H1 (cell line): ENCODE results near the gene BASP1.

Experiments
- CHD2 ChIP-seq: IDR thresholded peaks from 2 replicates; pipeline ENCODE4 v1.6.1; 2012; ENCODE audit warnings: low read length, improper control_type of control experiment
- EP300 ChIP-seq, 2 experiments: IDR thresholded peaks; 1 replicate in 1 of 2; 2 replicates in 1 of 2; pipeline ENCODE4 v1.6.1; 2011 to 2012; ENCODE audit warnings: low read depth in 2 of 2, low read length in 2 of 2, mild to moderate bottlenecking in 2 of 2, borderline replicate concordance in 1 of 2, inconsistent platforms in 1 of 2, moderate library complexity in 1 of 2
- EZH2 ChIP-seq: fragments of 200-600 bp; sonication (generic); IDR thresholded peaks from 2 replicates; pipeline ENCODE4 v1.7.1; 2012; ENCODE audit warnings: low read depth, mild to moderate bottlenecking, moderate library complexity, low read length, inconsistent platforms; ENCODE audit not compliant: severe bottlenecking
- MAFK ChIP-seq: IDR thresholded peaks from 2 replicates; pipeline ENCODE4 v1.6.1; 2012; ENCODE audit warnings: low read depth, mild to moderate bottlenecking, improper control_type of control experiment, low read length
- MAX ChIP-seq: IDR thresholded peaks from 2 replicates; pipeline ENCODE4 v1.6.1; 2012; ENCODE audit warnings: inconsistent platforms
- POLR2A ChIP-seq, 2 experiments: IDR thresholded peaks; 1 replicate in 1 of 2; 2 replicates in 1 of 2; pipeline ENCODE4 v1.6.1; 2011; ENCODE audit warnings: low read depth in 2 of 2, low read length in 2 of 2, mild to moderate bottlenecking in 2 of 2; ENCODE audit errors: control extremely low read depth in 1 of 2
- POLR2AphosphoS5 ChIP-seq: IDR thresholded peaks from 2 replicates; pipeline ENCODE4 v1.6.1; 2011; ENCODE audit warnings: low read depth, low read length
- SRF ChIP-seq: IDR thresholded peaks from 2 replicates; pipeline ENCODE4 v1.6.1; 2011; ENCODE audit warnings: mild to moderate bottlenecking, low read depth, low read length, moderate library complexity
- TAF1 ChIP-seq: IDR thresholded peaks from 2 replicates; pipeline ENCODE4 v1.6.1; 2011; ENCODE audit warnings: mild to moderate bottlenecking, low read depth, low read length
- TBP ChIP-seq: IDR thresholded peaks from 2 replicates; pipeline ENCODE4 v1.6.1; 2011; ENCODE audit warnings: low read depth, low read length, improper control_type of control experiment
- TEAD4 ChIP-seq: IDR thresholded peaks from 2 replicates; pipeline ENCODE4 v1.6.1; 2012; ENCODE audit warnings: low read depth, low read length, inconsistent platforms, mixed read lengths
- YY1 ChIP-seq: IDR thresholded peaks from 2 replicates; pipeline ENCODE4 v1.6.1; 2011; ENCODE audit warnings: low read depth, mild to moderate bottlenecking, low read length
- TF ChIP-seq, protein P1 (sequence below), 3 experiments: IDR thresholded peaks; 1 replicate in 2 of 3; 2 replicates in 1 of 3; pipeline versions ENCODE4 v1.5.1 to v1.6.1; 2011; ENCODE audit warnings: low read length in 3 of 3, mild to moderate bottlenecking in 3 of 3, inconsistent platforms in 2 of 3, low read depth in 1 of 3, moderate library complexity in 1 of 3; ENCODE audit not compliant: insufficient read depth in 1 of 3; ENCODE audit errors: control extremely low read depth in 1 of 3

DNA sequence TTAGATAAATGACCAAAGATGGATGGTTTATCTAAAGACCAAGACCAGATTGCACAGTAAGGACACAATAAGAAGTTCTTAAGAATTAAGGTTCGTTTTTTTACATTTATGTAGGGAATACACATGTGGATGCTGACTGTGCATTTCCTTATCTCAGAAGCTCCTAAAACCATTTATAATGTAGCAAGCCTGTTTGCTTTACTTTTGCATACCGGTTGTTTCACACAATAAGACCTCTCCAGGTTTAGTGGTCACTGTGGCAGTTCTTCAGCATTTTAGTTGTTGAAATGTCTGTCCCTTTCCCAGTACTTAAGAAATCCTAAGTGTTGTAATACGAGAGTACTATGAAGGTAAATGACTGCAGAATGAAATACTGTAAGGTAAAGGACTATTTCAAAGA, 43.6 kb downstream of the BASP1 start:
- TF ChIP-seq, protein P1, sequence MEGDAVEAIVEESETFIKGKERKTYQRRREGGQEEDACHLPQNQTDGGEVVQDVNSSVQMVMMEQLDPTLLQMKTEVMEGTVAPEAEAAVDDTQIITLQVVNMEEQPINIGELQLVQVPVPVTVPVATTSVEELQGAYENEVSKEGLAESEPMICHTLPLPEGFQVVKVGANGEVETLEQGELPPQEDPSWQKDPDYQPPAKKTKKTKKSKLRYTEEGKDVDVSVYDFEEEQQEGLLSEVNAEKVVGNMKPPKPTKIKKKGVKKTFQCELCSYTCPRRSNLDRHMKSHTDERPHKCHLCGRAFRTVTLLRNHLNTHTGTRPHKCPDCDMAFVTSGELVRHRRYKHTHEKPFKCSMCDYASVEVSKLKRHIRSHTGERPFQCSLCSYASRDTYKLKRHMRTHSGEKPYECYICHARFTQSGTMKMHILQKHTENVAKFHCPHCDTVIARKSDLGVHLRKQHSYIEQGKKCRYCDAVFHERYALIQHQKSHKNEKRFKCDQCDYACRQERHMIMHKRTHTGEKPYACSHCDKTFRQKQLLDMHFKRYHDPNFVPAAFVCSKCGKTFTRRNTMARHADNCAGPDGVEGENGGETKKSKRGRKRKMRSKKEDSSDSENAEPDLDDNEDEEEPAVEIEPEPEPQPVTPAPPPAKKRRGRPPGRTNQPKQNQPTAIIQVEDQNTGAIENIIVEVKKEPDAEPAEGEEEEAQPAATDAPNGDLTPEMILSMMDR (IDR thresholded peaks at IDR 0.05; ENCODE audit: control extremely low read depth in 1 of 3, insufficient read depth in 1 of 3, low read depth in 1 of 3, low read length in 3 of 3), result no peak
- TF ChIP-seq MAFK, result peak; percentile 67; the same call in 1 of the 2 replicates
- no peak for TF ChIP-seq POLR2A (IDR thresholded peaks at IDR 0.05; ENCODE audit: control extremely low read depth in 1 of 2, low read depth in 2 of 2, low read length in 2 of 2)
- no peak for TF ChIP-seq EZH2
- no peak for TF ChIP-seq TAF1
- no peak for TF ChIP-seq POLR2AphosphoS5
- no peak for TF ChIP-seq SRF
- TF ChIP-seq YY1, result no peak
- no peak for TF ChIP-seq EP300 (IDR thresholded peaks at IDR 0.05; ENCODE audit: borderline replicate concordance in 1 of 2, low read depth in 2 of 2, low read length in 2 of 2)
- TF ChIP-seq CHD2, result no peak
- no peak for TF ChIP-seq TBP
- no peak for TF ChIP-seq MAX
- no peak for TF ChIP-seq TEAD4
